NOMO-1 treated with DMSO at 0.1 percent for 48 hours (cell line): ENCODE measurements around the gene SLC4A7.

Experiments used
- DNase-seq: peaks from one replicate; lab custom pipeline; 2025; ENCODE audit not compliant: unreplicated experiment; lab: John Stamatoyannopoulos, UW

The SLC4A7 gene

DNA sequence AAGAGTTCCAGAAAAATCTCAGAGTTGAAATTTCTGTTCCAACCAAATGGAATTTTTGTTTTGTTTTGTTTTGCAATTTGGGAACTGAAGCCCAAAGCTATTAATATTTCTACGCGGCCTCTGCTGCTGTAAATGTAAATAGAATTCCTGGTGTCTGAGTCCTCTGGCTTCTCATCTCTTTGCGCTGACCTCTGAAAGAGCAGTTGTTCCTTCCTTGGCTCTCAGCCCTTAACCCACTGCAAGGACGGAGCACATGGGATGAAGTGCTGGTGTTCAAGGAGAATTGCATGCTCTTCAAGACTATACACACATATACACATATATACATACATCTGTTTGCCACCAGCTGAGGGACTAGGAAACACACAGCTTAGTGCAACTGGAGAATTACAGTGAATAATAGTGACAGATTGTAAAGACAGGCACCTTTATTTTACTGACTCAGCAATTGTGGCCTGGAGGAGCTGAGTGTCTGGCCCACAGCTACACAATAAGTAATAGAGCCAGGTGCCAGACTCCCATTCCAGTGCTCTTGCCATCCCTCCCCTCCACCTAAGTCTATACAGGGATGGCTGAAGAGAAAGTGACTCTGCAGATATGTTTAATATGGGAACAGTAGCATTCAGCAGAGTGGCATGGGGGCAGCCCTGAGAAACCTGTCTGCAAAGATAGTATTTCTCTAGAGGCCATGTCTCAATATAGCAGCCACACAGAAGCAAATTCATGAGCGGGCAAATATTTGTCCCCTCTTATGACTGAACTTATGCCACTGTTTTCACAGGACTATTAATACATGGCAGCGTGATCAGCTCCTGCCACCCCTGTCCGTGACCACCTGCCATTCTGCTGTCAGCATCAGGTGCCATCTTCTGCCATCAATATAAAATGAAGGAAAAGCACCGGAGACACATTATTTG lies 157.3 kb downstream of the SLC4A7 start:
- no peak for DNase-seq

DNA sequence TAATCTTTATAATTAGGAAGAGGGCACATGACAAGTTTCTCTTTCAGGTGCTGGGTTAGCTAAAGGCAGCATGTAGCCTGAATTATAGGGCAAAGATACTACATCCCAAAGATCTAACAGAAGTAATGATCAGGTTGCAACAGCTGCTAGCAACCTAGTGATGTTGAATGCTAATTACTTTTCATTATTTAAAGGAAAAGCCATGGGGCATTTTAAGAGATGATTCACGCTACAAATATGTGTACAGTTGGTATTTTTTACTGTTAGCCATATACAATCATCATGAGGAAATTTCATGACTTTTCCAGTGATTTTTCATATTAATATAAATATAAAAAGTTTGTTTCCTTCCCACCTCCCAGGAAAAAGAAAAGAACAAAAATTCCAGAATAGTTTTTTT lies 158.0 kb downstream of the SLC4A7 start:
- no peak for DNase-seq

DNA sequence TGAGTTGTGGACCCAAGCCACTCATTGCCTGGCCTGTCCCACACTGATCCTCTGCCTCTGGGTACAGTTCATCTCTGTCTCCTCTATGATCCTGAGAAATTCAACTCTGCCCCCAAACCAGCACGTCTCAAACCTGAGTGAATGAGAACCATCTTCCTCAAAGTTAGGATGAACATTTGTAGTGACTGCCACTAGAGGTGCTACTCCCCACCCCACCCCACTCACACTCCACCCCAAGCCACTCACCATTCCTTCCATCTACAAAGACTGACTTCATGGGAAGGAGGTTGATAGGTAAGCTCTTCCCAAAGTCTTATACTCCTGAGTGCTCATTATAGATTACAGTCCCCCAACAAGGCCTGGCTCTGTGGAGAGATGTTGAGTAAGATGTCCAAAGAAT lies 158.8 kb downstream of the SLC4A7 start:
- DNase-seq, result no peak

DNA sequence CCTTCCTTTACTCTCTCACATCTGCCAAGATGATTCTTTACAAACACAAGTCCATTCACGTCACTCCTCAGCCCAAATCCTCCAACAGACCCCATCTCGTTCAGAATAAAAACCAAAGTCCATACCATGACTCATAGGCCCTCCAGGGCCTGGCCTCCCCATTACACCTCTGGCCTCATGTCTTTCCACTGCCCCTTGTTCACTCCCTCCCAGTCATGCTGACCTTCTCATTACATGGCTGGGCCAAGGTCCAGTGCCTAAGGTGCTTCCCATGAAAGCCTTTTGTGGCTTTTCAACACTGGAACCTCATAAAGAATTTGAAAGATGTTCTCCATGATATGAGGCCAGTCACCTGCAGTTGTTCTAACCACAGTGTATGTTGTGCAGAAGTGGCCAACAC lies 159.5 kb downstream of the SLC4A7 start:
- no peak for DNase-seq

DNA sequence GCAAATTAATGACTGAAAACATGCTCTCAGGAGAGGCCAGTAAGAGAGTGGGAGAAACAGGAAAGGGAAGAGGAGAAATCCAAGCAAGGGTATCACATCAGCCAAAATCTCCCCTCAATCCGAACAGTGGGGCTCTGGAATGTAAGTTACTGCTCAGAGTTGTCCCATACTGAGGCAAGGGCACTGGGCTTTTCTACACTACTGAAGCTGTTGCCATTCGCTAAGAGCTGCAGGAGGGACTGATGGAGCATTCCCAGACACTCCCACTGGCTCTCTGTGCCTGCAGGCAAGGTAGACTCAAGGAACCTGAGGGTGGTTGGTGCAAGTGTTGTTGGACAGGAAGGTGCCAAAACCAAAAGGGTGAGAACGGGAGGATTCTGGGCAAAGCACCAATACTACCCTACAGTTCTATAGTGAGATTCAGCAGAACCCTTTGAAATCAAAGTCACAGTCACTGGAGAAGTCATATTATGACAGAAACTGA lies 161.1 kb downstream of the SLC4A7 start:
- DNase-seq, result no peak
